GM18873 (cell line): Measurements from ENCODE around the gene HOXD10.

Experiments used
- ATAC-seq: cut with Tn5 transposase; IDR thresholded peaks from one replicate; pipeline ENCODE4 v1.9.1; 2021; ENCODE audit warnings: mild to moderate bottlenecking, moderate library complexity, moderate number of reproducible peaks; ENCODE audit not compliant: unreplicated experiment, low FRiP score

HOXD10 gene

GRCh38 chr2:176130957-176131847 is 14.6 kb downstream of the HOXD10 start:
- ATAC-seq, result no peak

GRCh38 chr2:176131848-176132158 is 15.2 kb downstream of the HOXD10 start:
- no peak for ATAC-seq

GRCh38 chr2:176132205-176133171 is 15.9 kb downstream of the HOXD10 start:
- no peak for ATAC-seq

- no peak for ATAC-seq
These were observed 16.8 kb downstream of the HOXD10 start for GRCh38 chr2:176133389-176133788.

GRCh38 chr2:176134035-176134434 is 17.5 kb downstream of the HOXD10 start:
- ATAC-seq, result no peak

GRCh38 chr2:176135035-176135440 is 18.5 kb downstream of the HOXD10 start:
- no peak for ATAC-seq

GRCh38 chr2:176136374-176137251 is 20.0 kb downstream of the HOXD10 start:
- ATAC-seq, result no peak

GRCh38 chr2:176137252-176137580 is 20.6 kb downstream of the HOXD10 start:
- ATAC-seq, result no peak

GRCh38 chr2:176137906-176138305 is 21.3 kb downstream of the HOXD10 start:
- ATAC-seq, result no peak

GRCh38 chr2:176138526-176138922 is 21.9 kb downstream of the HOXD10 start:
- ATAC-seq, result no peak

GRCh38 chr2:176138923-176139660 is 22.5 kb downstream of the HOXD10 start:
- no peak for ATAC-seq

- no peak for ATAC-seq
These were observed 23.3 kb downstream of the HOXD10 start for GRCh38 chr2:176139661-176140512.

- peak; percentile 71 for ATAC-seq
These were observed 24.1 kb downstream of the HOXD10 start for GRCh38 chr2:176140513-176141317.

- ATAC-seq, result no peak
These were observed 25.7 kb downstream of the HOXD10 start for GRCh38 chr2:176142281-176142680.

GRCh38 chr2:176145085-176145969 is 28.7 kb downstream of the HOXD10 start:
- ATAC-seq, result no peak

- no peak for ATAC-seq
These were observed 29.5 kb downstream of the HOXD10 start for GRCh38 chr2:176146101-176146500.

GRCh38 chr2:176146645-176147044 is 30.1 kb downstream of the HOXD10 start:
- no peak for ATAC-seq
